Astrocyte (in vitro differentiated cells and primary cell): Measurements from ENCODE around the gene ANKRD33B. TPM values are rescaled to one million over a fixed set of nuclear protein-coding genes. Genes with fewer than 3 reads are reported as not detected.
A peak's percentile ranks its signal among the peaks of the same experiment; 100 is the strongest.
"Not testable (repeated sequence)": the region's sequence is repeated elsewhere in the genome, so short reads cannot be mapped to it uniquely, and the experiment has no call there.

Source experiments
- DNase-seq: peaks from one replicate; pipeline ENCODE4 v3.0.0-alpha.2; 2010; ENCODE audit warnings: low read depth
- FAIRE-seq: peaks from 2 replicates; lab custom pipeline; 2011; peaks lifted over from hg19 to GRCh38; lab: Jason Lieb, UNC
- H2AFZ ChIP-seq: 2 replicates; pipeline ENCODE4 v1.6.0; 2012; ENCODE audit warnings: low read depth, low read length, inconsistent platforms
- H3K27ac ChIP-seq: 2 replicates; pipeline ENCODE4 v1.5.1; 2011; ENCODE audit warnings: low read depth, low read length, inconsistent platforms
- H3K27me3 ChIP-seq: 2 replicates; pipeline ENCODE4 v1.6.0; 2011; ENCODE audit warnings: low read length, inconsistent platforms; ENCODE audit not compliant: insufficient read depth
- H3K36me3 ChIP-seq: 2 replicates; pipeline ENCODE4 v1.5.1; 2011; ENCODE audit warnings: low read length, inconsistent platforms; ENCODE audit not compliant: insufficient read depth
- H3K4me1 ChIP-seq: 2 replicates; pipeline ENCODE4 v1.5.1; 2011; ENCODE audit warnings: low read length, inconsistent platforms; ENCODE audit not compliant: insufficient read depth
- H3K4me2 ChIP-seq: 2 replicates; pipeline ENCODE4 v1.6.0; 2012; ENCODE audit warnings: low read length, inconsistent platforms
- H3K4me3 ChIP-seq: 2 replicates; pipeline ENCODE4 v1.5.1; 2011; ENCODE audit warnings: low read depth, mild to moderate bottlenecking, low read length, inconsistent platforms; ENCODE audit not compliant: insufficient read depth
- H3K79me2 ChIP-seq: 2 replicates; pipeline ENCODE4 v1.6.0; 2012; ENCODE audit warnings: mild to moderate bottlenecking, low read length, inconsistent platforms; ENCODE audit not compliant: insufficient read depth
- H3K9ac ChIP-seq: 2 replicates; pipeline ENCODE4 v1.6.0; 2012; ENCODE audit warnings: mild to moderate bottlenecking, low read length, inconsistent platforms
- H3K9me3 ChIP-seq: 2 replicates; pipeline ENCODE4 v1.5.1; 2012; ENCODE audit warnings: low read depth, mild to moderate bottlenecking, low read length, inconsistent platforms; ENCODE audit not compliant: insufficient read depth
- H4K20me1 ChIP-seq: 2 replicates; pipeline ENCODE4 v1.6.0; 2012; ENCODE audit warnings: low read length, inconsistent platforms; ENCODE audit not compliant: insufficient read depth
- H3K27ac Mint-ChIP-seq: one replicate; pipeline ENCODE4 v1.8.0; 2021; ENCODE audit warnings: mild to moderate bottlenecking, mixed read lengths; ENCODE audit not compliant: unreplicated experiment
- H3K27me3 Mint-ChIP-seq: one replicate; pipeline ENCODE4 v1.8.0; 2021; ENCODE audit warnings: low read depth, mixed read lengths; ENCODE audit not compliant: unreplicated experiment
- H3K36me3 Mint-ChIP-seq: one replicate; pipeline ENCODE4 v1.8.0; 2021; ENCODE audit warnings: low read depth, mixed read lengths; ENCODE audit not compliant: unreplicated experiment
- H3K4me1 Mint-ChIP-seq: one replicate; pipeline ENCODE4 v1.8.0; 2021; ENCODE audit warnings: low read depth, mixed read lengths; ENCODE audit not compliant: unreplicated experiment
- H3K4me3 Mint-ChIP-seq: one replicate; pipeline ENCODE4 v1.8.0; 2021; ENCODE audit warnings: mild to moderate bottlenecking, moderate library complexity, mixed read lengths; ENCODE audit not compliant: unreplicated experiment
- H3K9me3 Mint-ChIP-seq: one replicate; pipeline ENCODE4 v1.8.0; 2021; ENCODE audit warnings: mild to moderate bottlenecking, mixed read lengths; ENCODE audit not compliant: unreplicated experiment
- EZH2 ChIP-seq: IDR thresholded peaks from 2 replicates; pipeline ENCODE4 v1.6.1; 2012; ENCODE audit warnings: mild to moderate bottlenecking, low read length, inconsistent platforms; ENCODE audit not compliant: insufficient read depth
- total RNA-seq: library from RNA; stranded (reverse); gene quantifications from 2 replicates; pipeline ENCODE4 v1.2.1, GENCODE V29; 2021
- TF ChIP-seq, protein P1 (sequence below): IDR thresholded peaks from 2 replicates; pipeline ENCODE4 v1.5.1; 2011; ENCODE audit warnings: low read depth, mild to moderate bottlenecking, inconsistent platforms, low read length, moderate library complexity; ENCODE audit not compliant: insufficient read depth

Gene ANKRD33B
- total RNA-seq, 1 donor from 2014 or later = 22.7 TPM

DNA sequence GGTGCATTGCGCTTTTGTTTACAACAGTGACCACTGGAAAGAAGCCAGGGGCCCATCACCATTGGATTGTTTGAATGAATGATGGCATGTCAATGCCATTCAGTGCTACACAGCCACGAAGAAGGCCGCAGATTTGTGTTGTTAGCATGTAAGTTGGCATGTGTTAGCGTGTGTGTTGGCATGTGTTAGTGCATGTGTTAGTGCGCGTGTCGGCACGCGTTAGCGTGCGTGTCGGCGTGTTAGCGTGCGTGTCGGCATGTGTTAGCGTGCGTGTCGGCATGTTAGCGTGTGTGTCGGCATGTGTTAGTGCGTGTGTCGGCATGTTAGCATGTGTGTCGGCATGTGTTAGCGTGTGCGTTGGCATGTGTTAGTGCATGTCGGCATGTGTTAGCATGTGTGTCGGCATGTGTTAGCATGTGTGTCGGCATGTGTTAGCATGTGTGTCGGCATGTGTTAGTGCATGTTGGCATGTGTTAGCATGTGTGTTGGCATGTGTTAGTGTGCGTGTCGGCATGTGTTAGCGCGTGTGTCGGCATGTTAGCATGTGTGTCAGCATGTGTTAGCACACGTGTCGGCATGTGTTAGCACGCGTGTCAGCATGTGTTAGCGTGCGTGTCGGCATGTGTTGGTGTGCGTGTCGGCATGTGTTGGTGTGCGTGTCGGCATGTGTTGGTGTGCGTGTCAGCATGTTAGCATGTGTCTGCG, 15.3 kb upstream of the ANKRD33B start:
- no peak overlapping the region for H3K9ac ChIP-seq
- no peaks in the 10 kb centered on the region for H4K20me1 ChIP-seq
- H3K36me3 ChIP-seq = no peaks in the 10 kb centered on the region
- peaks cover 26% of the 10 kb centered on the region for H3K4me1 ChIP-seq
- FAIRE-seq = no peak
- H3K79me2 ChIP-seq = no peaks in the 10 kb centered on the region
- TF ChIP-seq EZH2 = no peak
- TF ChIP-seq, protein P1, sequence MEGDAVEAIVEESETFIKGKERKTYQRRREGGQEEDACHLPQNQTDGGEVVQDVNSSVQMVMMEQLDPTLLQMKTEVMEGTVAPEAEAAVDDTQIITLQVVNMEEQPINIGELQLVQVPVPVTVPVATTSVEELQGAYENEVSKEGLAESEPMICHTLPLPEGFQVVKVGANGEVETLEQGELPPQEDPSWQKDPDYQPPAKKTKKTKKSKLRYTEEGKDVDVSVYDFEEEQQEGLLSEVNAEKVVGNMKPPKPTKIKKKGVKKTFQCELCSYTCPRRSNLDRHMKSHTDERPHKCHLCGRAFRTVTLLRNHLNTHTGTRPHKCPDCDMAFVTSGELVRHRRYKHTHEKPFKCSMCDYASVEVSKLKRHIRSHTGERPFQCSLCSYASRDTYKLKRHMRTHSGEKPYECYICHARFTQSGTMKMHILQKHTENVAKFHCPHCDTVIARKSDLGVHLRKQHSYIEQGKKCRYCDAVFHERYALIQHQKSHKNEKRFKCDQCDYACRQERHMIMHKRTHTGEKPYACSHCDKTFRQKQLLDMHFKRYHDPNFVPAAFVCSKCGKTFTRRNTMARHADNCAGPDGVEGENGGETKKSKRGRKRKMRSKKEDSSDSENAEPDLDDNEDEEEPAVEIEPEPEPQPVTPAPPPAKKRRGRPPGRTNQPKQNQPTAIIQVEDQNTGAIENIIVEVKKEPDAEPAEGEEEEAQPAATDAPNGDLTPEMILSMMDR = no peak
- DNase-seq = no peak
- Mint-ChIP-seq H3K4me1 (peaks cover 24% of the 10 kb centered on the region), H3K4me3 (no peak overlapping the region), H3K27me3 (peaks cover 4% of the 10 kb centered on the region), H3K9me3 (peaks cover 4% of the 10 kb centered on the region), H3K27ac (no peak overlapping the region), H3K36me3 (no peaks in the 10 kb centered on the region)
- H3K4me3 ChIP-seq = no peak overlapping the region
- H2AFZ ChIP-seq = peak overlapping the region; percentile 21
- no peak overlapping the region for H3K27ac ChIP-seq
- no peaks in the 10 kb centered on the region for H3K9me3 ChIP-seq
- no peak overlapping the region for H3K4me2 ChIP-seq
- H3K27me3 ChIP-seq = no peaks in the 10 kb centered on the region

DNA sequence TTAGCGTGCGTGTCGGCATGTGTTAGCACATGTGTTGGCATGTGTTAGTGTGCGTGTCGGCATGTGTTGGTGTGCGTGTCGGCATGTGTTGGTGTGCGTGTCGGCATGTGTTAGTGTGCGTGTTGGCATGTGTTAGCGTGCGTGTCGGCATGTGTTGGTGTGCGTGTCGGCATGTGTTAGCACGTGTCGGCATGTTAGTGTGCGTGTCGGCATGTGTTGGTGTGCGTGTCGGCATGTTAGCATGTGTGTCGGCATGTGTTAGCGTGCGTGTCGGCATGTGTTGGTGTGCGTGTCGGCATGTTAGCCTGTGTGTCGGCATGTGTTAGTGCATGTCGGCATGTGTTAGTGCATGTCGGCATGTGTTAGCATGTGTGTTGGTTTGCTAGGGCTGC, 14.8 kb upstream of the ANKRD33B start:
- not testable (repeated sequence) for H3K27ac ChIP-seq, H3K36me3 ChIP-seq, FAIRE-seq, DNase-seq, H3K9ac ChIP-seq, H3K79me2 ChIP-seq, H3K27me3 ChIP-seq, H4K20me1 ChIP-seq, H3K4me3 Mint-ChIP-seq, H3K4me3 ChIP-seq, H3K27ac Mint-ChIP-seq, H3K27me3 Mint-ChIP-seq, H3K9me3 ChIP-seq, H2AFZ ChIP-seq, H3K9me3 Mint-ChIP-seq, H3K4me2 ChIP-seq, H3K36me3 Mint-ChIP-seq
- peaks cover 26% of the 10 kb centered on the region for H3K4me1 ChIP-seq
- peaks cover 24% of the 10 kb centered on the region for H3K4me1 Mint-ChIP-seq

DNA sequence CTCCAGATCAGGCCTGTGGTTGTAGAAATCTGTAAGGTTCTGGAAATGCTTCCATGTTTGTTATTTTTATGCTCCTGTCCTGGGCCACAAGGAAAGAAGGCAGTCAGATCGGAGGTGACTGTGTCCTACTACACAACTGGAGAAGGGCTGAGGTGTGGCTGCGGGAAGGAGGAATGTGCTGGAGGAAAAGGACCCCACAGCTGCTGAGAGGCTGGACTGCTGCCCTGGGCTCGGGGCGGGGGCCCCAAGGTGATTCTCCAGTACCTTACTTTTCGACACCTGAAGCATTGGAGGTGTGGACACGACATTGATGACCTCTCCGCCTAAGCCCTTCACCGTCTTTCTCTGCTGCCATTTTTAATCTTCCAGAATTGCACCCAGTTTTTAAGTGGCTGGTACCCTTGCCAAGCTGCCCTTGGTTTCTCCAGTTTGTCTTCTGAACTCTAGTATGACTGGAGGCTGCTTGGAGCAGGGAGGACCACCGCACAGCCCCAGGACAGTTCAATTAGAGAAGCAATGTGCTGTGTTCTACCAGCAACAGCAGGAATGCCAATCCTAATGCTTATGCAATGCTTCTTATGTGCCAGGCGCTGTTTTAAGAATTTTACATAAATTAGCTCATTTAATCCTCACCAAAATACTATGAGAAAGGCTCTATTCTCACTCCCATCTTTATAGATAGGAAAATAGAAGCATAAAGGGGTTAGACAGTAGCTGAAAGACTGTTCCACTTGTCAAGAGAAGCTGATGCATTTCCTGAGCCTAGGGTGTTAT, 13.5 kb upstream of the ANKRD33B start:
- no peak for DNase-seq
- Histone ChIP-seq H3K9ac (peak overlapping the region; percentile 58), H3K79me2 (no peaks in the 10 kb centered on the region), H3K4me3 (no peak overlapping the region), H3K9me3 (no peaks in the 10 kb centered on the region), H3K4me2 (peak overlapping the region; percentile 61), H4K20me1 (no peaks in the 10 kb centered on the region), H3K36me3 (no peaks in the 10 kb centered on the region), H2AFZ (no peak overlapping the region), H3K27me3 (no peaks in the 10 kb centered on the region), H3K4me1 (peaks cover 31% of the 10 kb centered on the region), H3K27ac (peak overlapping the region; percentile 71)
- H3K4me1 Mint-ChIP-seq = peaks cover 29% of the 10 kb centered on the region
- H3K4me3 Mint-ChIP-seq = no peak overlapping the region
- H3K36me3 Mint-ChIP-seq = no peaks in the 10 kb centered on the region
- FAIRE-seq = no peak
- H3K27me3 Mint-ChIP-seq = peaks cover 4% of the 10 kb centered on the region
- peak overlapping the region; percentile 98 for H3K27ac Mint-ChIP-seq
- H3K9me3 Mint-ChIP-seq = peaks cover 4% of the 10 kb centered on the region
- TF ChIP-seq EZH2 = no peak
- TF ChIP-seq, protein P1 = no peak
